Right forelimb (tissue), 1 donor: Measurements from ENCODE around the gene ASB3.

Experiments used
- DNase-seq: peaks from one replicate; pipeline ENCODE4 v3.0.0-alpha.2; 2018

ASB3 gene

DNA sequence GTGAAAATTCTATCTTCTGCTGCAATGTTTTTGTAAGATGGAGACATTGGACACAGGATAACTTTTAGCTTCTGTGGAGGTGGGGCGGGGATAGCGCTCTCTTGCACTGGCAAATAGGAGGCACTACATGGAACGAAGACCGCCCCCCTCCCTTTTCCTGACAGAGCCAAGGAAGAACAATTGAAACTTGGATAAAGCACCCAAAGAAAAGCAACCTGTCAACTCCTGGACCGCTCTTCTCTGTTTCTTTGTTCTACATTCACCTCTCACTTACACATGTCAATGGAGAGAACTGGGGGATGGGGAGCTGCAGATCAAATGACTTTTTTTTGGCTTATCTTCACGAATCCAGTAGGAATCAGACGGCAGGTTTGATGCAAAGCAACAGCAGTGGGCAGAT, 145.5 kb downstream of the ASB3 start:
- DNase-seq = no peak

DNA sequence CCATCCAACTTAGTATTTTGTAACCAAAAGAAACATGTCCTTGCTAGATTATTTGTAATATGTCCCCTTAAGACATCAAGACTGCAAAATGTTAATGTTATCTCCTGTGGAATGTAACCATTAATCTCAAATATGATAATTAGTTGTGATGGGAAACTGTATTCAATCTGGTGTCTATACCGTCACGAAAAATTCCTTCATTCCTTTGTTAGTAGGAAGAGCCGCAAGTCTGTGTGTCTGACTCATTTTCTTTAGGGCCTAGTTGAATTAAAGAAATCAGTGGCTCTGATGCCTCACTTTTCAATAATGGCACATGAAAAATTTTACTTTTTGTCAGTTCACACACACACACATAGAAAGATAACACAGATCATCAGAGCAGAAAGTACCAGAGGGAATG, 146.3 kb downstream of the ASB3 start:
- no peak for DNase-seq

- no peak for DNase-seq
Measured at GRCh38 chr2:53636596-53636995, 150.2 kb downstream of the ASB3 start.

DNA sequence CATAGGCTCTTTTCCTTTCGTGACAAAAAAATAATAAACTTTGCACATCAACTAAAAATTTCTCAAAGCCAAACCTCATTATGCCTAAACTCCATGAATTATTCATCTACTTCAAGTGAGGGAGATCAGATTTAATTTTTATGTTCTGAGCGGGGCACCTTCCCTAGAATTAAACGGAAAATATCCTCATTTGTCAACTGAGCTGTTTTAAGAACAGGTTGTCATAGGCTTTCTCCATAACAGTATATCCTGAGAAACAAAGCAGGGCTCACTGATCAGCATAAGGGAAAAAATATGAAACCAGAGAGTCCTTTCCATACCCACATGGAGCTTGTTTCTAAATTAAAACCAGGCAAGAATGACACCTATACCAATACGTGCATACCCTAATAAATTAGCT, 150.6 kb downstream of the ASB3 start:
- no peak for DNase-seq

- no peak for DNase-seq
Measured at GRCh38 chr2:53635694-53636093, 151.1 kb downstream of the ASB3 start.

DNA sequence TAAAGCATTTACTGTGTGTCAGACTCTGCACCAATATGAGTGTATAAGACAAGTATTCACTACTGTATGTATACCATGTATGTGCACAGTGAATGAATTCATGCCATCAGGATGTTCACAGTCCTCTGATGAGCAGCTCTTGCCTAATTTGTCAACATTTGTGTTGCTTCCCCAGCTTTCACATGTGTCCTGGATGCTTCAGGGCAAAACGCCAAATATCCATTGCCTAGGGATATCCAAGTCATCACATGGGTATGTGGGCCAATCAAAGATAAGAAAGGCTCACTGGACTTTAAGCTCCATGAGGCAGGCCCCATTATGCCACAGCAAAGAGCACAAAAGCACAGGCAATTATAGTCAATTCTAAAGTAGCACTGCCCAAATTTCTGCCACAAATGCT, 153.3 kb downstream of the ASB3 start:
- no peak for DNase-seq

- no peak for DNase-seq
Measured at GRCh38 chr2:53632714-53633113, 154.0 kb downstream of the ASB3 start.

GRCh38 chr2:53632126-53632460, 154.7 kb downstream of the ASB3 start:
- DNase-seq = no peak

DNA sequence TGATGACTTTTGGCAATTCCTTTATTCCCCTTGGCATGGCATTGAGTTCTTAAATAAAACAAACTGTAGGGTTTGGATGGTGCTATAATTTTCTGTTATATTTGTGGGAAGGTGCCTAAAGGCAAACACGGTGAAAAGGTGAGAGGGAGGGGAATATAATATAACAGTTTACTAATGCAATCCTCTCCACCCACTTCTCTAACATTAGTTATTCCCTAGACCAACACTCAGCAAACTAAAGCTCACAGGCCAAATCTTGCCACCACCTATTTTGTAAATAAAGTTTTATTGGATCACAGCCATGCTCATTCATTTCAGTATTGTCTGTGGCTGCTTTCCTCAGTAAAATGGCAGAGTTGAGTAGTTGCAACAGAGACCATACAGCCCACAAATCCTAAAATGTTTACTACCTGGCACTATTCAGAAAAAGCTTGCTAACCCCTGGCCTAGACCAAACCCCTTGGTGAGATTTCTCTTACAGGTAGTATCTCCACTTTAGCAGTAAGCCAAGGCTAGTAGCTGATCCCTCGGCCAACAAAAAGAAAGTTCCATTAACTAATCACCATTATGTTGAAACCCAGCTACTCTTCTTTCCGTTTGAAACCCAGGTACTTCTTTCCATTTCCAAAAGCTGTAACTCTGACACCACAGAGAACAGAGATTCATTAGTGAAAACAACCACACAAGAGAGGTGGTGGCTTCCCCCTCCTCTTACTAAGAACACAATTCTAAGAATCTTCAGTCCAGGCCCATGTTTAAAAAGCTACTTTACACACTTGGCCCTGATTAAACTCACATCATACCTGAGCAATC, 155.2 kb downstream of the ASB3 start:
- DNase-seq = no peak

DNA sequence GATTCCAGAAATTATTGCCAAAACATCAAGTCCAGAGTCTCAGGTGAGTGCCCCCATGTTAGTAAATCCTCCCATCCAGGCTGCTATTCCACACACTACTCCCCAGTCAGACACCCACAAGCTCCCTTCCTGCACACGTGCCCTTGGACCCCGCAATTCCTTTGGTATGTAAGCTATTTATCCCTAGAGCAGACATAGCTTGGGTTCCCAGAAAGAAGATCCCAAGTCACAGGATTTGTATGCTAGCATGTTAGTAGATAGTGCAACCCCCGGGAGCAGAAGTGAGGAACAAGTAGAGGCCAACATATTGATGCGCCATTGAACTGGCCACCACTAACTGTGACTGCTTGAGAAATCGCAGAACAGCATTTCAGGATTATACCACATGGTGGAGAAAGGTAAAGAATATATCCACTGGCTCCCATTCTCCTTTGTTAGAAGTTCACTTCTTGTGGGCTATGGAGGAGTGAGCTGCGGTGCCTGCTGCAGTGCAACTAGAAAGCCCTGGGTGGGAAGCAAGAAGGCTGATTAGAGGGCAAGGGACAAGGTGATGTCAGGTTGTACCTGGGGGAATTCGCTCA, 156.6 kb downstream of the ASB3 start:
- no peak for DNase-seq

DNA sequence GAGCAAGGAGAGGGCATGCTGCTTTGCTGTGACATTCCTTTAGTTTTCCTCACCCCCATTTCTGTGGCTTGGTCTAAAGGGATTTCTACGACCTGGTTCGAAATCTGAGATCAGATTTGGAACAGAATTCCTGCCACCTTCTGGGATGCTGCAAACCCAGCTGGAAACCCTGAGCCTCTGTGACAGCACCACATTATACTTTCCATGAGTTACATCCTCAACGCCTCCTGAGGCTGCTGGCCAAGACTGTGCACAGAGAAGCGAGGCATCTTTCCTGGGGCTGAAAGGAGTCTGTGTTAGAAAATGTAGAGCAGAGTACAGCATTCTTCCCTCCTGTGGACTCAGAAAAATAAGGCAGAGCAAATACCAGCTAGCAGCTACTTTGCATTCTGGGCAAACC, 157.3 kb downstream of the ASB3 start:
- peak; percentile 57 for DNase-seq

GRCh38 chr2:53629001-53629400, 157.8 kb downstream of the ASB3 start:
- DNase-seq = no peak

GRCh38 chr2:53622141-53622540, 164.6 kb downstream of the ASB3 start:
- no peak for DNase-seq

- DNase-seq = no peak
Measured at GRCh38 chr2:53620981-53621380, 165.8 kb downstream of the ASB3 start.
